Measurements from ENCODE around the gene SERPINA4. TPM values are rescaled to one million over a fixed set of nuclear protein-coding genes. Genes with fewer than 3 reads are reported as not detected.
"Not testable (repeated sequence)": the region's sequence is repeated elsewhere in the genome, so short reads cannot be mapped to it uniquely, and the experiment has no call there.

Gene SERPINA4
- total and polyA plus RNA-seq, 5 experiments from 2014 or later: not detected

- POLR2A ChIA-PET: no interaction called here
- peak in 1 of 10 donors; percentile 34 for DNase-seq
- Mint-ChIP-seq H3K4me3 (no peak overlapping the region), H3K27me3 (peaks cover 0 to 13% (median 2%) of the 10 kb centered on the region in 5 donors), H3K4me1 (no peaks in the 10 kb centered on the region), H3K9me3 (peaks cover 0 to 2% (median 0%) of the 10 kb centered on the region in 9 donors), H3K27ac (no peak overlapping the region), H3K36me3 (no peaks in the 10 kb centered on the region)
- no peak for ATAC-seq
Observed at GRCh38 chr14:94575730-94576585, 14.7 kb downstream of the SERPINA4 start.

- H3K27ac Mint-ChIP-seq, H3K9me3 Mint-ChIP-seq, H3K4me1 Mint-ChIP-seq, H3K36me3 Mint-ChIP-seq, ATAC-seq, H3K4me3 Mint-ChIP-seq, DNase-seq, POLR2A ChIA-PET: not testable (repeated sequence)
- peaks cover 0 to 21% (median 2%) of the 10 kb centered on the region in 5 donors for H3K27me3 Mint-ChIP-seq
Observed at GRCh38 chr14:94577472-94577871, 16.2 kb downstream of the SERPINA4 start.

- peaks cover 0 to 2% (median 0%) of the 10 kb centered on the region in 9 donors for H3K9me3 Mint-ChIP-seq
- ATAC-seq (no peak), DNase-seq (peak in 1 of 10 donors; percentile 4)
- POLR2A ChIA-PET: no interaction called here
- peaks cover 0 to 21% (median 2%) of the 10 kb centered on the region in 5 donors for H3K27me3 Mint-ChIP-seq
- no peaks in the 10 kb centered on the region for H3K36me3 Mint-ChIP-seq
- H3K4me3 Mint-ChIP-seq: no peak overlapping the region
- H3K27ac Mint-ChIP-seq: no peak overlapping the region
- H3K4me1 Mint-ChIP-seq: no peaks in the 10 kb centered on the region
Observed at GRCh38 chr14:94578712-94579111, 17.5 kb downstream of the SERPINA4 start.

- POLR2A ChIA-PET: no interaction called here
- Mint-ChIP-seq H3K9me3 (peaks cover 0 to 2% (median 0%) of the 10 kb centered on the region in 9 donors), H3K36me3 (no peaks in the 10 kb centered on the region)
Observed at GRCh38 chr14:94581127-94581999, 20.1 kb downstream of the SERPINA4 start, which contains the start of gene SERPINA5. Gene SERPINA5 (plus strand): TSS chr14:94581426. CDS start chr14:94587363, 5,937 bp downstream.

GRCh38 chr14:94582199-94582750 lies 21.0 kb downstream of the SERPINA4 start:
- ATAC-seq: no peak
- DNase-seq: no peak
- no peak overlapping the region for H3K4me3 Mint-ChIP-seq
- H3K36me3 Mint-ChIP-seq: no peaks in the 10 kb centered on the region
- peaks cover 0 to 25% (median 12%) of the 10 kb centered on the region in 5 donors for H3K27me3 Mint-ChIP-seq
- H3K4me1 Mint-ChIP-seq: no peaks in the 10 kb centered on the region
- H3K27ac Mint-ChIP-seq: no peak overlapping the region
- peaks cover 0 to 2% (median 0%) of the 10 kb centered on the region in 9 donors for H3K9me3 Mint-ChIP-seq
- POLR2A ChIA-PET: no interaction called here

More at GRCh38 chr14:94581127-94581999, 20.1 kb downstream of the SERPINA4 start, which contains the start of gene SERPINA5:
- no peak within 1 kb of the TSS for H3K27ac Mint-ChIP-seq
- H3K27me3 Mint-ChIP-seq: peaks cover 0 to 23% (median 11%) of the 10 kb centered on the region in 5 donors
- no peak within 1 kb of the TSS for H3K4me3 Mint-ChIP-seq
- no peak for DNase-seq
- H3K4me1 Mint-ChIP-seq: no peaks in the 10 kb centered on the region
- no peak for ATAC-seq

- H3K4me3 Mint-ChIP-seq: no peak overlapping the region
Observed at GRCh38 chr14:94582851-94583250, 21.6 kb downstream of the SERPINA4 start.

GRCh38 chr14:94583557-94583956 lies 22.3 kb downstream of the SERPINA4 start:
- Mint-ChIP-seq H3K27ac (no peak overlapping the region), H3K36me3 (no peaks in the 10 kb centered on the region), H3K4me3 (no peak overlapping the region), H3K4me1 (no peaks in the 10 kb centered on the region), H3K9me3 (no peaks in the 10 kb centered on the region), H3K27me3 (peaks cover 0 to 24% (median 12%) of the 10 kb centered on the region in 5 donors)
- ATAC-seq (no peak), DNase-seq (peak in 1 of 10 donors; percentile 42)
- POLR2A ChIA-PET: no interaction called here

More at GRCh38 chr14:94582851-94583250, 21.6 kb downstream of the SERPINA4 start:
- Mint-ChIP-seq H3K9me3 (no peaks in the 10 kb centered on the region), H3K27me3 (peaks cover 0 to 25% (median 12%) of the 10 kb centered on the region in 5 donors), H3K4me1 (no peaks in the 10 kb centered on the region), H3K27ac (no peak overlapping the region), H3K36me3 (no peaks in the 10 kb centered on the region)
- DNase-seq: peak in 1 of 10 donors; percentile 10
- no peak for ATAC-seq
- POLR2A ChIA-PET: no interaction called here

- POLR2A ChIA-PET: no interaction called here
- DNase-seq: no peak
- Mint-ChIP-seq H3K4me1 (no peaks in the 10 kb centered on the region), H3K4me3 (no peak overlapping the region), H3K9me3 (no peaks in the 10 kb centered on the region), H3K36me3 (no peaks in the 10 kb centered on the region), H3K27me3 (peaks cover 0 to 21% (median 9%) of the 10 kb centered on the region in 5 donors), H3K27ac (no peak overlapping the region)
- ATAC-seq: no peak
Observed at GRCh38 chr14:94584591-94585280, 23.5 kb downstream of the SERPINA4 start.

- Mint-ChIP-seq H3K27ac (no peak overlapping the region), H3K9me3 (peaks cover 0 to 14% (median 0%) of the 10 kb centered on the region in 9 donors), H3K4me3 (no peak overlapping the region), H3K4me1 (no peaks in the 10 kb centered on the region), H3K27me3 (peaks cover 0 to 14% (median 9%) of the 10 kb centered on the region in 5 donors), H3K36me3 (no peaks in the 10 kb centered on the region)
- POLR2A ChIA-PET: no interaction called here
- ATAC-seq (no peak), DNase-seq (no peak)
Observed at GRCh38 chr14:94586635-94587034, 25.4 kb downstream of the SERPINA4 start.

GRCh38 chr14:94588311-94588710 lies 27.1 kb downstream of the SERPINA4 start:
- H3K27ac Mint-ChIP-seq: peak overlapping the region in 1 of 10 donors; percentile 20
- H3K27me3 Mint-ChIP-seq: peaks cover 0 to 12% (median 4%) of the 10 kb centered on the region in 5 donors
- H3K9me3 Mint-ChIP-seq: peaks cover 0 to 15% (median 0%) of the 10 kb centered on the region in 9 donors
- H3K36me3 Mint-ChIP-seq: no peaks in the 10 kb centered on the region
- no peaks in the 10 kb centered on the region for H3K4me1 Mint-ChIP-seq
- no peak for DNase-seq
- POLR2A ChIA-PET: no interaction called here
- ATAC-seq: no peak
- H3K4me3 Mint-ChIP-seq: no peak overlapping the region

GRCh38 chr14:94591073-94591472 lies 29.8 kb downstream of the SERPINA4 start:
- Mint-ChIP-seq H3K27me3 (peaks cover 0 to 23% (median 2%) of the 10 kb centered on the region in 5 donors), H3K27ac (no peak overlapping the region), H3K4me1 (no peaks in the 10 kb centered on the region), H3K36me3 (no peaks in the 10 kb centered on the region), H3K4me3 (no peak overlapping the region), H3K9me3 (peaks cover 0 to 15% (median 0%) of the 10 kb centered on the region in 9 donors)
- ATAC-seq: no peak
- peak in 1 of 10 donors; percentile 11 for DNase-seq
- POLR2A ChIA-PET: no interaction called here

- POLR2A ChIA-PET: no interaction called here
- H3K27ac Mint-ChIP-seq: no peak overlapping the region
- H3K36me3 Mint-ChIP-seq: no peaks in the 10 kb centered on the region
- ATAC-seq (no peak), DNase-seq (peak in 1 of 10 donors; percentile 34)
- peaks cover 0 to 15% (median 0%) of the 10 kb centered on the region in 9 donors for H3K9me3 Mint-ChIP-seq
- no peak overlapping the region for H3K4me3 Mint-ChIP-seq
- no peaks in the 10 kb centered on the region for H3K4me1 Mint-ChIP-seq
- H3K27me3 Mint-ChIP-seq: peaks cover 0 to 23% (median 6%) of the 10 kb centered on the region in 5 donors
Observed at GRCh38 chr14:94591871-94592270, 30.6 kb downstream of the SERPINA4 start.
